Progenitor cell of endocrine pancreas (in vitro differentiated cells): ENCODE data around the gene USP13. TPM values are rescaled to one million over a fixed set of nuclear protein-coding genes. Genes with fewer than 3 reads are reported as not detected.

ENCODE experiments used
- DNase-seq: peaks from one replicate; pipeline ENCODE4 v3.0.0; 2021; ENCODE audit warnings: low spot score; ENCODE audit not compliant: unreplicated experiment
- H3K27ac Mint-ChIP-seq: 2 replicates; pipeline ENCODE4 v1.8.0; 2021; ENCODE audit warnings: mild to moderate bottlenecking, moderate library complexity, mixed read lengths
- H3K27me3 Mint-ChIP-seq: 2 replicates; pipeline ENCODE4 v1.8.0; 2021; ENCODE audit warnings: mixed read lengths
- H3K36me3 Mint-ChIP-seq: 2 replicates; pipeline ENCODE4 v1.8.0; 2022; ENCODE audit warnings: mixed read lengths; ENCODE audit not compliant: insufficient read depth
- H3K4me1 Mint-ChIP-seq: 2 replicates; pipeline ENCODE4 v1.8.0; 2021; ENCODE audit warnings: low read depth, mixed read lengths
- H3K4me3 Mint-ChIP-seq: 2 replicates; pipeline ENCODE4 v1.8.0; 2021; ENCODE audit warnings: low read depth, mild to moderate bottlenecking, moderate library complexity, mixed read lengths
- H3K9me3 Mint-ChIP-seq: 2 replicates; pipeline ENCODE4 v1.8.0; 2021; ENCODE audit warnings: low read depth, mixed read lengths
- CTCF ChIP-seq: fragments of 200-600 bp; sonication (generic); IDR thresholded peaks from one replicate; pipeline ENCODE4 v1.5.0; 2021; ENCODE audit warnings: antibody characterized with exemption, mild to moderate bottlenecking; ENCODE audit not compliant: unreplicated experiment
- total RNA-seq: library from RNA; stranded (reverse); gene quantifications from 2 replicates; pipeline ENCODE4 v1.2.1, GENCODE V29; 2021

The USP13 gene
- total RNA-seq, 1 donor from 2014 or later, result 10.7 TPM

GRCh38 chr3:179661777-179662176 lies 8.9 kb downstream of the USP13 start:
- H3K4me3 Mint-ChIP-seq, result no peak overlapping the region
- H3K4me1 Mint-ChIP-seq, result peaks cover 6% of the 10 kb centered on the region

GRCh38 chr3:179663093-179663492 lies 10.3 kb downstream of the USP13 start:
- Mint-ChIP-seq H3K36me3 (no peaks in the 10 kb centered on the region), H3K4me3 (no peak overlapping the region), H3K4me1 (peaks cover 7% of the 10 kb centered on the region), H3K27me3 (no peaks in the 10 kb centered on the region), H3K9me3 (no peaks in the 10 kb centered on the region), H3K27ac (no peak overlapping the region)
- no peak for TF ChIP-seq CTCF
- DNase-seq, result no peak

More at GRCh38 chr3:179661777-179662176, 8.9 kb downstream of the USP13 start:
- Mint-ChIP-seq H3K36me3 (peaks cover 2% of the 10 kb centered on the region), H3K9me3 (no peaks in the 10 kb centered on the region), H3K27me3 (no peaks in the 10 kb centered on the region), H3K27ac (no peak overlapping the region)
- DNase-seq, result no peak
- TF ChIP-seq CTCF, result no peak

GRCh38 chr3:179666030-179666429 lies 13.2 kb downstream of the USP13 start:
- H3K4me3 Mint-ChIP-seq, result no peak overlapping the region
- H3K9me3 Mint-ChIP-seq, result no peaks in the 10 kb centered on the region
- DNase-seq, result no peak
- H3K27ac Mint-ChIP-seq, result no peak overlapping the region
- no peaks in the 10 kb centered on the region for H3K36me3 Mint-ChIP-seq
- H3K4me1 Mint-ChIP-seq, result peaks cover 5% of the 10 kb centered on the region
- TF ChIP-seq CTCF, result no peak
- H3K27me3 Mint-ChIP-seq, result no peaks in the 10 kb centered on the region

GRCh38 chr3:179666436-179667035 lies 13.7 kb downstream of the USP13 start:
- no peaks in the 10 kb centered on the region for H3K9me3 Mint-ChIP-seq
- no peaks in the 10 kb centered on the region for H3K36me3 Mint-ChIP-seq
- H3K4me3 Mint-ChIP-seq, result no peak overlapping the region
- H3K27ac Mint-ChIP-seq, result no peak overlapping the region
- TF ChIP-seq CTCF, result no peak
- H3K4me1 Mint-ChIP-seq, result peaks cover 5% of the 10 kb centered on the region
- no peaks in the 10 kb centered on the region for H3K27me3 Mint-ChIP-seq
- no peak for DNase-seq

- H3K9me3 Mint-ChIP-seq, result no peaks in the 10 kb centered on the region
- DNase-seq, result no peak
- no peaks in the 10 kb centered on the region for H3K36me3 Mint-ChIP-seq
- no peak for TF ChIP-seq CTCF
- H3K4me1 Mint-ChIP-seq, result peaks cover 1% of the 10 kb centered on the region
- no peaks in the 10 kb centered on the region for H3K27me3 Mint-ChIP-seq
- no peak overlapping the region for H3K27ac Mint-ChIP-seq
- no peak overlapping the region for H3K4me3 Mint-ChIP-seq
These were observed 15.6 kb downstream of the USP13 start for GRCh38 chr3:179668429-179668828.
